GM13977 (cell line): Measurements from ENCODE around the gene GRAMD2A.

Source experiments
- DNase-seq: peaks from one replicate; pipeline ENCODE4 v3.0.0; 2012; ENCODE audit warnings: low spot score
- in situ Hi-C: fragments of 300-500 bp; cut with MboI; formaldehyde crosslinking; loops from one replicate; pipeline ENCODE4 v1.12.0; 2022; ENCODE audit warnings: low sequenced_read_pairs, low pct_unique_long_range_greater_than_20kb, mixed read lengths, inconsistent platforms; ENCODE audit not compliant: unreplicated experiment
- TF ChIP-seq, protein P1 (sequence below): IDR thresholded peaks from 2 replicates; pipeline ENCODE4 v1.5.1; 2012; ENCODE audit warnings: mild to moderate bottlenecking, control low read depth; ENCODE audit not compliant: insufficient read depth; ENCODE audit errors: extremely low read depth, missing control alignments

GRAMD2A gene

DNA sequence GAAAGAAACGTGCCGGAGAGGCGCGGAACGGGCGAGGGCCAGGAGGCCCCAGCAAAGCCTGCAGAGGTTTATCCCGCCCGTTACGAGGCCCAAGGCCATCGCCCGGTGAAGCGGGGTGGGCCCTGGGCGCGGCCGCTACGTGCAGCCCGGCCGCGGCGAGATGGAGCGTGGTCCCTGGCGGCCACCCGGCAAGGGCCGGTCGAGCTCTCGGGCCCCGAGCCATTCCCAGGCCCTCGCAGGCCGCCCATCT is 32.3 kb upstream of the GRAMD2A start:
- TF ChIP-seq, protein P1, sequence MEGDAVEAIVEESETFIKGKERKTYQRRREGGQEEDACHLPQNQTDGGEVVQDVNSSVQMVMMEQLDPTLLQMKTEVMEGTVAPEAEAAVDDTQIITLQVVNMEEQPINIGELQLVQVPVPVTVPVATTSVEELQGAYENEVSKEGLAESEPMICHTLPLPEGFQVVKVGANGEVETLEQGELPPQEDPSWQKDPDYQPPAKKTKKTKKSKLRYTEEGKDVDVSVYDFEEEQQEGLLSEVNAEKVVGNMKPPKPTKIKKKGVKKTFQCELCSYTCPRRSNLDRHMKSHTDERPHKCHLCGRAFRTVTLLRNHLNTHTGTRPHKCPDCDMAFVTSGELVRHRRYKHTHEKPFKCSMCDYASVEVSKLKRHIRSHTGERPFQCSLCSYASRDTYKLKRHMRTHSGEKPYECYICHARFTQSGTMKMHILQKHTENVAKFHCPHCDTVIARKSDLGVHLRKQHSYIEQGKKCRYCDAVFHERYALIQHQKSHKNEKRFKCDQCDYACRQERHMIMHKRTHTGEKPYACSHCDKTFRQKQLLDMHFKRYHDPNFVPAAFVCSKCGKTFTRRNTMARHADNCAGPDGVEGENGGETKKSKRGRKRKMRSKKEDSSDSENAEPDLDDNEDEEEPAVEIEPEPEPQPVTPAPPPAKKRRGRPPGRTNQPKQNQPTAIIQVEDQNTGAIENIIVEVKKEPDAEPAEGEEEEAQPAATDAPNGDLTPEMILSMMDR: no peak
- no peak for DNase-seq
- in situ Hi-C loops: no loop called here

DNA sequence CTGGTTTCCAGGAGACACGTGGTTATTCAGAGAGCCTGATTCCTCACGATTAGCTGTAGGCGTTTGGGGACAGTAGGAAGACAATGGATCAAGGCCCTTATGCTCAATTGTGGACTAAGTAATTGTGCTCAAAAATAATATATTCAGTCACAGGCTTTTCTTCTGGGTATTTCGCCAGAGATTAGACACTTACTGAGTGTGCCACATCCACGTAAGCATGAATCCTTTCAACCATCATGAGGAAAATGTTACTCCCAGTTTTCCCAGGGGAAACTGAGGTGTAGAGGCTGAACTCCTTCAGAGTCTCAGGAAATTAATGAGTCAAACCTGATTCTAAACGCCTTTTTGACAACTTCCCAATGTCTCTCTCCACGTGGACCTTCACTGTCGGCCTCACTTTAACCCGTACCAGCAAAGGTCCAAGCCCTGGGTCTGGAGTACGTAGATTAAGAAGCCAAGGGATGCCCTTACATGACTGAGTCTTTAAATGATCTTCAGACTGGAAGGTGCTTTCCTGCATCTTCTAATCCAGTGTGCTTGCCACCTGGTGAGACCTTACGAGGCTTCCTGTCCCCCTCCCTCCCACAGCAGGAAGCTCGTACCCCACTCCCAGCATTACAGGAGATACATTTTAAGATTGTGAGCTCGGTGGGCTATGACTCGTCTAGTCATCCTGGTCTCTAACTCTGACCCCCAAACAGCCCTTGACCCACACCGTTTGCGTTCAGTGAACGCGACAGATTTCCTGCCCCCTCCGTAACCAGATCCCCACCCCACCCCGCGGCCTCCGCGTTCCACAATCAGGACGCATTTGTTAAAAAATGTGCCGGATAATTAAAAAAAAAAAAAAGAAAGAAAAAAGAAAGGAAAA is 31.7 kb upstream of the GRAMD2A start:
- in situ Hi-C loops: no loop called here
- TF ChIP-seq, protein P1: no peak
- DNase-seq: no peak

DNA sequence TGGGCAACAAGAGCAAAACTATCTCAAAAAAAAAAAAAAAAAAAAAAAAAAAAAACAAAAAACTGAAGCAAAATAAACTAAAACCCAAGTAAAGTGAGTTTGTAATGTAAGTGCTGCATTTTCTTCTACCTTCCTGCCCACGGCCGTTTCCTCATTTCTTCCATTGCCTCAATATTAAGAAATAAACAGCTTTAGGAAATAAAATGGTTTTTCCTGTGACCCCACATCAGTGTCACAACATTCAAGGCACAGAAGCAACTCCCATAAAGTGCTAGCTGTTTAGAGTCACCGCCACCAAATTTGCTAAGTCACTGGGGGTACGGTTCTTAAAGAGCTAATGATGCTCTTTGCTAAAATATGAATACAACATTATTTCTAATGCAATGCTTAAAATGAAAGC is 30.1 kb upstream of the GRAMD2A start:
- TF ChIP-seq, protein P1: no peak
- DNase-seq: no peak
- in situ Hi-C loops: no loop called here

DNA sequence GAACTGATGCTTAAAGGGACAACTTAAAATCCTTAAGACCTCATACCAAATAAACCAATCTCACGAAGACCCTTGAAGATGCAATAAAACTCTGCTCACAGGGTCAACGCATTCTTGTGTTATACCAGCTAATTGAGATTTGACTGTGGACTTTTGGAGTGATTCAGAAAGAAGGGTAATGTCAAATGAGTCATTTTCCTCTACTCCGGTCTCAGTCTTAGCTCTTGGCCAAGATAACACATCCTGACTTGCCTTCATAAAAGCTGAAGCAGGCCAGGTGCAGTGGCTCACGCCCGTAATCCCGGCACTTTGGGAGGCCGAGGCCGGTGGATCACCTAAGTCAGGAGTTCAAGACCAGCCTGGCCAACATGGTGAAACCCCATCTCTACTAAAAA is 29.6 kb upstream of the GRAMD2A start:
- TF ChIP-seq, protein P1: no peak
- peak; percentile 45 for DNase-seq
- in situ Hi-C loops: no loop called here

DNA sequence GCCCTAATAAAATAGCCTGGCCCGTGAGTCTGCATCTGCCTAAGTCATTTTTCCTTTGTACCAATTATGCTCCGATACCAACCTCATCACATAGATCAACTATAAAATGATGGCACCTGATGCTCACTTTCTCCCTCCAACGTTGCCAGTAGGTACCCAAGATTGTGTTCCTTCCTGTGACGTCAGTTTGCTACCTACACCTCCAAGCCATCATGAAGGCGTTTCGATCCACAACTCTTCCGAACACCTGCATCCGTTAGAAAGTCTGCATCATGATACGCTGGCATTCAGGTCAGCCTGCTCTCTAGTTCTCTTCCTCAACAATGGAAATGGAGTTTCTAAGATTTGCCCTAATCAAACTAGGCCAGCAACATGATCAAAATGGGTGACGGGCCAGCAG is 25.7 kb upstream of the GRAMD2A start:
- in situ Hi-C loops: no loop called here
- DNase-seq: no peak
- TF ChIP-seq, protein P1: no peak

DNA sequence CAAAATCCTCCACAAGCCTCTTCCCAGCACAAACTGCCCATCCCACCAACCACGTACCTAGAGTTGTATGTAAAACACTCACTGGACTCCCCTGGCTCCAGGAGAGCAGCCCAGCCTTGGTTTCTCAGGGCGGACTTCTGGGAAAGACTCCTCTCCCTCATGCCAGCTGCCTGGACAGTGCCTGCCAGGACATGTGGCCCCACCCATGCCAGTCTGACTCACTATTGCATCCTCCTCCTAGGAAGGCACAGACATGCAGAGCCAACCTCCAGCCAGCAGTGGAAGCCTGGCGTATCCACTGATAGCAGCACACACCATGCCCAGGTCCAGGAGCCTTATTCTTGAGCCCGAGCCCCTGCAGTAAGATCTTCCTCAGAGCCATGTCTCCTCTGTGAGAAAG is 24.8 kb upstream of the GRAMD2A start:
- no peak for DNase-seq
- TF ChIP-seq, protein P1: no peak
- in situ Hi-C loops: no loop called here

DNA sequence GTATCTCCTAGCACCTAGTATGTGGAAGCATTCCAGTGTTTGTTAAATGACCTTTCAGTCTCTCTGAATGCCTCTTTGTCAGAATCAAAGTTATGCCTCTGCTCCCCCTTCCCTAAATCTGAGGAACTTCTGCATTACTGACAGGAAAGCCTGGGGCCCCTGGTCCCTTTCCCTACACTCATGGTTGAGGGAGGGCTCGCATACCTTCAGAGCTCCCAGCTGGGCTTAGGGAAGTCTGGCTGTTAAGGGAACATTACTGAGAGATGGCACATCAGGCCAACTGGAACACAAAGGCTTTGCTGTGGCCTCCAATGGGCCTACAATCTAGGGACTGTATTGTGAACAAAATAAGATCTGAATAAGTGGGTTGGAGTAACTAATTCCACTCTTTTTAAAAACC is 23.1 kb upstream of the GRAMD2A start:
- DNase-seq: no peak
- in situ Hi-C loops: no loop called here
- TF ChIP-seq, protein P1: no peak
